ENCODE data around the gene DRD4.
"Not testable (repeated sequence)": the region's sequence is repeated elsewhere in the genome, so short reads cannot be mapped to it uniquely, and the experiment has no call there.

Gene DRD4

GRCh38 chr11:680970-681369 lies 43.9 kb downstream of the DRD4 start:
- no peak for DNase-seq

GRCh38 chr11:686451-687243 lies 49.6 kb downstream of the DRD4 start:
- no peak for DNase-seq

- no peak for DNase-seq
These were observed 50.7 kb downstream of the DRD4 start for GRCh38 chr11:687751-688150.

- no peak for DNase-seq
These were observed 51.6 kb downstream of the DRD4 start for GRCh38 chr11:688681-689080.

GRCh38 chr11:689625-690024 lies 52.6 kb downstream of the DRD4 start:
- DNase-seq = no peak

- DNase-seq = not testable (repeated sequence)
These were observed 53.2 kb downstream of the DRD4 start for GRCh38 chr11:690244-690643.

Measured in stimulated activated CD4-positive, alpha-beta T cell treated with anti-CD3 and anti-CD28 coated beads, Interleukin-4, amount 100 ng/mL, for 24 hours (primary cell).